ENCODE results near the gene RREB1.

The RREB1 gene

DNA sequence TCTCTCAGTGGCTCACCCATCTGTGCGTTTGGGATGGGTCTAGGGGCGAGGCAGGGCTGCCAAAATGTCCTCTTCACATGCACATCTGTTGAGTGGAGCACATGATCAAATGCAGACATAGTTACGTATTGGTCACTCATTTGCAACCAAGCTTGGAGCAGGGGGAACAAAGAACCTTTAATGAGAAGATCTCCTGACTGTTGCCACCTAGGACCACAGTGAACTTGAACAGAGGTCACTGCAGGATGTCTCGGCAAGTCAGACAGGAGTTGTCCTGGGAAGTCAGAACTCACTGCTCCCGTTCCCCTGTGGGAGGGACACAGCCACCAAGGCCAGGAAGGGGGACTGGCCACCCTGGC lies 131.8 kb downstream of the RREB1 start:
- Histone ChIP-seq H3K36me3 (ENCODE audit: control insufficient read depth, insufficient read depth, low read length) (no peaks in the 10 kb centered on the region), H3K4me1 (ENCODE audit: control insufficient read depth, insufficient read depth, low read length) (peaks cover 19% of the 10 kb centered on the region)

DNA sequence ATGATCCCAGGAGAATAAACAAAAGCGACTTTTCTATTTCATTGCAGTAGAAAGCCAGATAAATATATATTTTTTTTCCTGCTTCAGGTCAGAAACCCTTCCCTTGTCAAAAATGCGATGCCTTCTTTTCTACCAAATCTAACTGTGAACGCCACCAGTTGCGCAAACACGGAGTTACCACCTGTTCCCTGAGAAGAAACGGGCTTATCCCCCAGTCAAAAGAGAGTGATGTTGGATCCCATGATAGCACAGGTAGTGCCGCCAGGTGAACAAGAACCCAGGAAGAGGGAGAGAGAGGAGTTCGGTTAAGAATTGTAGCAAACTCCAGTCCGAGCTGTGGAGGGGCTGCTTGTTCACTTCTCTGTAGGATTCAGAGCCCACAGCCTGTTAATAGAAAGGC lies 132.6 kb downstream of the RREB1 start:
- no peak overlapping the region for H3K9ac ChIP-seq (ENCODE audit: low read depth, low read length)
- H3K27me3 ChIP-seq (ENCODE audit: control insufficient read depth, insufficient read depth, low read length), result no peaks in the 10 kb centered on the region
- H3K9me3 ChIP-seq (ENCODE audit: control insufficient read depth, insufficient read depth, low read length), result no peaks in the 10 kb centered on the region
- H3K4me3 ChIP-seq (ENCODE audit: low read depth, low read length), result no peak overlapping the region
- H3K36me3 ChIP-seq (ENCODE audit: control insufficient read depth, insufficient read depth, low read length), result no peaks in the 10 kb centered on the region
- peaks cover 19% of the 10 kb centered on the region for H3K4me1 ChIP-seq (ENCODE audit: control insufficient read depth, insufficient read depth, low read length)

More for the DNA sequence above, 131.8 kb downstream of the RREB1 start:
- Histone ChIP-seq H3K27me3 (ENCODE audit: control insufficient read depth, insufficient read depth, low read length) (no peaks in the 10 kb centered on the region), H3K9ac (ENCODE audit: low read depth, low read length) (no peak overlapping the region), H3K4me3 (ENCODE audit: low read depth, low read length) (no peak overlapping the region), H3K9me3 (ENCODE audit: control insufficient read depth, insufficient read depth, low read length) (no peaks in the 10 kb centered on the region)

DNA sequence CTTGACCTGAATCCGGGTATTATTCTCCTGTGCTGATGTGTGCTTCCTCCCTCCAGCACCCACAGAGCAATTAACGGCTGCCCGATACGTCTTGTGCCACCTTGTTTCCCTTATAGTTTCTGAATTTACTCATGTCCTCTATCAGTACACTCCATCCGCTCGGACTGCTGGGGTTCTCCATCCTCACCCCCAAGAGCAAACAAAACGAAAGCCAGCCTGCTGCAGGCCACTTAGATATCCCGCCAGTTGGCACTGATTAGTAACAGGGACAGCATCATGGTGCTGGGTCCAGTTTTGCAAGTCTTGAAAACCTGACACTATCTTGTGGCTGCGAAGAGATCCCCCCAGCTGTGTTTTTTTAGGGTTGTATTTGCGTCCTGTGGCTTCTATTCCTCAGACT lies 133.4 kb downstream of the RREB1 start:
- Histone ChIP-seq H3K27me3 (ENCODE audit: control insufficient read depth, insufficient read depth, low read length) (no peaks in the 10 kb centered on the region), H3K4me1 (ENCODE audit: control insufficient read depth, insufficient read depth, low read length) (peaks cover 19% of the 10 kb centered on the region), H3K9ac (ENCODE audit: low read depth, low read length) (no peak overlapping the region), H3K4me3 (ENCODE audit: low read depth, low read length) (no peak overlapping the region), H3K9me3 (ENCODE audit: control insufficient read depth, insufficient read depth, low read length) (no peaks in the 10 kb centered on the region), H3K36me3 (ENCODE audit: control insufficient read depth, insufficient read depth, low read length) (no peaks in the 10 kb centered on the region)

DNA sequence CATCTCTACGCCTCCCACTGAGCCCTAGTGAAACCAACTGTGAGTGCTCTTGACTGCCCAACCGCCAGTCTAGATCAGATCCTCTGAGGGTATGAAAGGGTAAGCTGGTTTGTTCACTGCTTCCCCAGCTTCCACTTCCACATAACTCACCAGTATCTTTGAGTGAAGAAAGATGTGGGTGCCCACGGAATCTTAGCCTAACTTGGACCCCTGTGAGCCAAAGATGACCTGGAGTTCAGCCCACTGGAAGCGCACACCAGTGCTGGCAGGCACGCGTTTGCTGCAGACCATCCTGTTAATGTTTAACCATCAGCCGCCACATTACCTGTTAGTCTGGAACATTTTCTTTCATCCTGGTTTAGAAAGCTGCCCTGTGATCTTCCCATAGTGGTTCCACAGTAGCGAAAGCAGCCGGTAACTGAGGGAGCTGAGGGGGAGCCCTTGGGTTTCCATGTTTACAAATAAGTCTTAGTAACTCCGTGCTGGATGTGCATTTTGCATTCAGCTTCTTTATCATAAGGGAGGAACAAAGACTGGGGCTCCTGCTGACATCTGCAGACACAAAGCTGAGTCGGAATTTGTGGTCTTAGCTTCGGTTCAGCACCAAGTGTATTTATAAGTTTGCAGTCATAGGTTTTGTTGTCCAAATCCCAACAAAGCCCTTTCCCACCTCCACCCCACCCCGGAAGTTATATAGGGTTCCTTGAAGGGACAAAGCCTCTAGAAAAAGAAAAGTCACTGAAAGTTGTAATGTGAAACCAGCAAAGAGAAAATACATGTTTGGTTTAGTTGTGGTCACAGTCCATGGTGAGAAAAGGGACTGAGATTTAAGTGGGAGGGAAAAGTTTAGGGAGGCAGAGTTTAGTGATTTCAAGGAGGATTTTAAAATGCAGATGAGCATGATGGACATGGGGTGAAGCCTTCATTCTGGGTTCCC lies 134.2 kb downstream of the RREB1 start:
- H3K27me3 ChIP-seq (ENCODE audit: control insufficient read depth, insufficient read depth, low read length), result no peaks in the 10 kb centered on the region
- H3K9ac ChIP-seq (ENCODE audit: low read depth, low read length), result peak overlapping the region; percentile 8
- H3K9me3 ChIP-seq (ENCODE audit: control insufficient read depth, insufficient read depth, low read length), result no peaks in the 10 kb centered on the region
- H3K4me1 ChIP-seq (ENCODE audit: control insufficient read depth, insufficient read depth, low read length), result peaks cover 19% of the 10 kb centered on the region
- peaks cover under 1% of the 10 kb centered on the region for H3K36me3 ChIP-seq (ENCODE audit: control insufficient read depth, insufficient read depth, low read length)
- no peak overlapping the region for H3K4me3 ChIP-seq (ENCODE audit: low read depth, low read length)

DNA sequence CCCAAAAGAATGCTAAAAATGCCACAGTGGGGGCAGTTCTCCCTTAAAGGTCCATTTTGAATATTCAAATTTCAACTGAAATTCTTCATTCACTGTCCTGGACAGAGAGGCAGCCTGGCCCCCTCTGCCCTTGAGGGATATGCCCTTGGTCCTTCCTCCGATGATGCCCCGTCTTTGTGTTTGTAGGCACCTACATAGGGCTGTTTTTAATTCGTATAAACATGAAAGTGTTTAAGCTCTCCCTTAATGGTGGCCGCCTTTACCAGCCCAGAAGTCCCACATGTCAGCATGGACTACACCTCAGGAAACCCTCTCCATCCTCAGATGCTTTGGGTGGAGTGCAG lies 135.0 kb downstream of the RREB1 start:
- no peaks in the 10 kb centered on the region for H3K27me3 ChIP-seq (ENCODE audit: control insufficient read depth, insufficient read depth, low read length)
- H3K4me1 ChIP-seq (ENCODE audit: control insufficient read depth, insufficient read depth, low read length), result peaks cover 19% of the 10 kb centered on the region
- peaks cover 7% of the 10 kb centered on the region for H3K36me3 ChIP-seq (ENCODE audit: control insufficient read depth, insufficient read depth, low read length)
- H3K4me3 ChIP-seq (ENCODE audit: low read depth, low read length), result no peak overlapping the region
- H3K9me3 ChIP-seq (ENCODE audit: control insufficient read depth, insufficient read depth, low read length), result no peaks in the 10 kb centered on the region
- no peak overlapping the region for H3K9ac ChIP-seq (ENCODE audit: low read depth, low read length)

DNA sequence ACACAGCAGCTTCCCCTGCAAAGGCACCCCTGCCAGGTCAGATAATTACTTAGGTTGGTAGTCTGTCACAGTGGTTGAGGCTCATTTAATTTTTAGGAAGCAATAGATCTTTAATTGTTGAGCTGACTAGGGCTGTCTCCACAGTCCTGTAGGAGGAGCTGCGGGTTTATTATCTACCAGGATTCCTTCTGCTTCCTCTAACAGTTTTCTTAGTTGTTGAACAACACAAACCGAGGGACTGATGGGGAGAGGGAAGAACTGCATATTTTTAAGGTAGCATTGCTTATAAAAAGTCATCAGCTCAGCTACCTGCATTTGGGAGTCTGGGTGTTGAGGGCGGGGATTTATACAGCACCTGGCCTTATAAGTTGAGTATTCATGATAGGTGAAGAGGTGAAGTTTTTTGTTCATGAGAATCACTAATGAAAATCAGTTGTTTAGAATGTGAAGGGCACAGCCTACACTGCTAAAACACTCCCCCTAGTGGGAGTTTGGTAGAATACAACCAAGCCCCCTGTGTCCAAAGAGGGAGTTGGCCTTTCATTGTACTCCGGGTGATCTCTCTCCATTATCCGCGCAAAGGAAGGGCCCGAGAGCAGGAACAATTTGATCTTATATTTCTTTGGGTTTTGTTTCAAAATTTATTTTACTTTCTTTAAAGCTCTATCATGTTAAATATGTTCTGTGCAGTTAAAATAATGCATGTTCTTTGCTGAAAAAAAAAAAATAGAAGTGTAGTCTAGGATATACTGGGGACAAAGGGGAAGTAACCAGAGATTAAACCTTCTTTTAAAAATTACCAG lies 135.6 kb downstream of the RREB1 start:
- peaks cover 19% of the 10 kb centered on the region for H3K4me1 ChIP-seq (ENCODE audit: control insufficient read depth, insufficient read depth, low read length)
- H3K9me3 ChIP-seq (ENCODE audit: control insufficient read depth, insufficient read depth, low read length), result no peaks in the 10 kb centered on the region
- H3K4me3 ChIP-seq (ENCODE audit: low read depth, low read length), result no peak overlapping the region
- H3K9ac ChIP-seq (ENCODE audit: low read depth, low read length), result no peak overlapping the region
- peaks cover 7% of the 10 kb centered on the region for H3K36me3 ChIP-seq (ENCODE audit: control insufficient read depth, insufficient read depth, low read length)
- H3K27me3 ChIP-seq (ENCODE audit: control insufficient read depth, insufficient read depth, low read length), result no peaks in the 10 kb centered on the region

DNA sequence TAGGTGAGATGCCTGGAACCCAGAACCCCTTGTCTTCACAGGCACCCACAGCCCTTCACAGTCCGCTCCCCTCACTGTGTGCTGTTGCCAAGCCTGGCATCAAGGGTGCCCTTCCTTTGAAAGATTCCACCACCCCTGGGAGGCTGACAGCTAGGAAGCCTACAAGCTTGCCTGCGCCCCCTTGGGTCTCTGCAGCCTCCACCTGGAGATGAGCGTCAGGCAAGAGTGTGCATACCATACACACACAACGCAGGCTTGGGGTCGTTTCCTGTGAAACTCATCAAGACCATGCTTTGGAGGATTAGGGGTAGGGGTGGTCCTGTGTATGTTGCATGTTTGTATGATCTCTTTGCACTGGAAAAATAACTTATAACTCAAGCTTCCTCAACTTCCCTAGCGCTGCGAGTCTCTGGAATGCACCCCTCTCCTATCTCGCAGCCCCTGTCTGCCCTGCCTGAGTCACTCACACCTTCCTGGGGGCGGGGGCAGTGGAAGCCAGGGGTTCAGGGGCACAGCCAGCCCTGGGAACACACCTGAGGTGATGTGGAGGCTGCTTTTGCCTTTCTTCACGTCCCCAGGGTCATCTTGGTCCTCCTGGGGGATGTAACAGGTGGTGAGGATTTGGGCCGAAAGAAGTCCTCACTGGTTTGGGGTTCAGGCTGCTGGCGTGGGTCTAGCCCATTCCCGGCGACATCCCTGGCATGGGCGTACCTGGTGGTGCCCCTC lies 138.1 kb downstream of the RREB1 start:
- Histone ChIP-seq H3K36me3 (ENCODE audit: control insufficient read depth, insufficient read depth, low read length) (peaks cover 16% of the 10 kb centered on the region), H3K9me3 (ENCODE audit: control insufficient read depth, insufficient read depth, low read length) (no peaks in the 10 kb centered on the region), H3K4me1 (ENCODE audit: control insufficient read depth, insufficient read depth, low read length) (peaks cover 19% of the 10 kb centered on the region), H3K4me3 (ENCODE audit: low read depth, low read length) (no peak overlapping the region), H3K27me3 (ENCODE audit: control insufficient read depth, insufficient read depth, low read length) (no peaks in the 10 kb centered on the region), H3K9ac (ENCODE audit: low read depth, low read length) (no peak overlapping the region)

DNA sequence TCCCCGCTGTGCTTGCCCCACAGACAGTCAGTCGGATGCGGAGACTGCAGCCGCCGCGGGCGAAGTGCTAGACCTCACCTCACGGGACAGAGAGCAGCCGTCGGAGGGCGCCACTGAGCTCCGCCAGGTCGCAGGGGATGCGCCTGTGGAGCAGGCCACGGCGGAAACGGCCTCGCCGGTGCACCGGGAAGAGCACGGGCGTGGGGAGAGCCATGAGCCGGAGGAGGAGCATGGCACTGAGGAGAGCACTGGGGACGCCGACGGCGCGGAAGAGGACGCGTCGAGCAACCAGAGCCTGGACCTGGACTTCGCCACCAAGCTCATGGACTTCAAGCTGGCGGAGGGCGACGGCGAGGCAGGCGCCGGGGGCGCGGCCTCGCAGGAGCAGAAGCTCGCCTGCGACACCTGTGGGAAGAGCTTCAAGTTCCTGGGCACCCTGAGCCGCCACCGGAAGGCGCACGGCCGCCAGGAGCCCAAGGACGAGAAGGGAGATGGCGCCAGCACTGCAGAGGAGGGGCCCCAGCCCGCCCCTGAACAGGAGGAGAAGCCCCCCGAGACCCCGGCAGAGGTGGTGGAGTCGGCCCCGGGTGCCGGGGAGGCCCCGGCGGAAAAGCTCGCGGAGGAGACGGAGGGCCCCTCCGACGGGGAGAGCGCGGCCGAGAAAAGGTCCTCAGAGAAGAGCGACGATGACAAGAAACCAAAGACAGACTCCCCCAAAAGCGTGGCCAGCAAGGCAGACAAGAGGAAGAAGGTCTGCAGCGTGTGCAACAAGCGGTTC lies 138.8 kb downstream of the RREB1 start:
- Histone ChIP-seq H3K27me3 (ENCODE audit: control insufficient read depth, insufficient read depth, low read length) (no peaks in the 10 kb centered on the region), H3K4me3 (ENCODE audit: low read depth, low read length) (no peak overlapping the region), H3K36me3 (ENCODE audit: control insufficient read depth, insufficient read depth, low read length) (peaks cover 16% of the 10 kb centered on the region), H3K9me3 (ENCODE audit: control insufficient read depth, insufficient read depth, low read length) (no peaks in the 10 kb centered on the region), H3K4me1 (ENCODE audit: control insufficient read depth, insufficient read depth, low read length) (peaks cover 17% of the 10 kb centered on the region), H3K9ac (ENCODE audit: low read depth, low read length) (no peak overlapping the region)

GRCh38 chr6:7247179-7247456 lies 139.4 kb downstream of the RREB1 start:
- Histone ChIP-seq H3K4me1 (ENCODE audit: control insufficient read depth, insufficient read depth, low read length) (peaks cover 12% of the 10 kb centered on the region), H3K36me3 (ENCODE audit: control insufficient read depth, insufficient read depth, low read length) (peaks cover 16% of the 10 kb centered on the region), H3K4me3 (ENCODE audit: low read depth, low read length) (no peak overlapping the region), H3K9me3 (ENCODE audit: control insufficient read depth, insufficient read depth, low read length) (no peaks in the 10 kb centered on the region), H3K9ac (ENCODE audit: low read depth, low read length) (no peak overlapping the region), H3K27me3 (ENCODE audit: control insufficient read depth, insufficient read depth, low read length) (no peaks in the 10 kb centered on the region)

DNA sequence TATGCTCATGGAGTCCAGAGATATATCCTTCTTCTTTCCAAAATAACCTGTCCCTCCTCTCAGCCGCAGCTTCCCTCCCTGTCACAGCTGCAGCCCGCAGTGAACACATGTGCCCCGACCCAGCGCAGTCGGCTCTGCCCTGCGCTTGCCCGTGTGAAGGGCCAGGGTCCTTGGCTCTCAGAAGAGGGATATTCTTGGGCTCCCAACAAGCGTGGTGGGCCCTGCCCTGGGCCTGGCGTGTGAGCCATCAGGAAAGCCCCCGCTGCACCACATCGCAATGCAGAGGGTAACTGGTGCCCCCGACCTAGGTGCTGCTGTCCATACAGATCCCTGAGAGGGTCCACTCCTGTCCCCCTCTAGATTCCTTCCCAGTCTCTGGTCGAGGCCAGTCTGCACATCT lies 140.1 kb downstream of the RREB1 start:
- Histone ChIP-seq H3K27me3 (ENCODE audit: control insufficient read depth, insufficient read depth, low read length) (no peaks in the 10 kb centered on the region), H3K9me3 (ENCODE audit: control insufficient read depth, insufficient read depth, low read length) (no peaks in the 10 kb centered on the region), H3K4me1 (ENCODE audit: control insufficient read depth, insufficient read depth, low read length) (peaks cover 6% of the 10 kb centered on the region), H3K9ac (ENCODE audit: low read depth, low read length) (no peak overlapping the region), H3K36me3 (ENCODE audit: control insufficient read depth, insufficient read depth, low read length) (peaks cover 16% of the 10 kb centered on the region), H3K4me3 (ENCODE audit: low read depth, low read length) (no peak overlapping the region)

DNA sequence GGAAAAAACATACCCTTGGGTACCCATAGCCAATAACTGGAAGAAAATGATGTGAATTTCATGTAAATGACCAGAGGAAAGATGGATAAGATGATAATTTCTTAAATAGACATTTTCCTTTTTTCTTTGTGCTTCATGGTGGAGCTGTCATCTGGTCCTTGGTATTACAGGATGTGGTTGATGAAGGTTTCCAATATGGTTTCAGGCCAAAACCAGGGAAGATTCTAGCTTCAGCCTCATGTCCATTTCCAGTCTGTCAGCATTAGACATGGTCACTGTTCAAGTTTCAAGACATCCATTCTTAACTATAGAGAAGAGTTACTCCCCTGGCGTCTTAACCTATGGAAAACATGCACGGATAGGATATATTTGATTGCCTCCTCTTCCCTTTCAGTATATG lies 141.6 kb downstream of the RREB1 start:
- peaks cover 16% of the 10 kb centered on the region for H3K36me3 ChIP-seq (ENCODE audit: control insufficient read depth, insufficient read depth, low read length)
- H3K9ac ChIP-seq (ENCODE audit: low read depth, low read length), result no peak overlapping the region
- no peak overlapping the region for H3K4me3 ChIP-seq (ENCODE audit: low read depth, low read length)
- H3K4me1 ChIP-seq (ENCODE audit: control insufficient read depth, insufficient read depth, low read length), result no peaks in the 10 kb centered on the region
- H3K27me3 ChIP-seq (ENCODE audit: control insufficient read depth, insufficient read depth, low read length), result no peaks in the 10 kb centered on the region
- H3K9me3 ChIP-seq (ENCODE audit: control insufficient read depth, insufficient read depth, low read length), result no peaks in the 10 kb centered on the region
